22Rv1 (cell line): ENCODE results near the gene TLR9.

Experiments
- ZFX ChIP-seq: fragments of 450-650 bp; IDR thresholded peaks from 2 replicates; pipeline ENCODE4 v1.6.1; 2017; ENCODE audit warnings: antibody characterized with exemption, borderline replicate concordance
- TF ChIP-seq, protein P1 (sequence below): fragments of 450-650 bp; IDR thresholded peaks from 2 replicates; pipeline ENCODE4 v1.5.1; 2017; ENCODE audit warnings: mild to moderate bottlenecking

DNA sequence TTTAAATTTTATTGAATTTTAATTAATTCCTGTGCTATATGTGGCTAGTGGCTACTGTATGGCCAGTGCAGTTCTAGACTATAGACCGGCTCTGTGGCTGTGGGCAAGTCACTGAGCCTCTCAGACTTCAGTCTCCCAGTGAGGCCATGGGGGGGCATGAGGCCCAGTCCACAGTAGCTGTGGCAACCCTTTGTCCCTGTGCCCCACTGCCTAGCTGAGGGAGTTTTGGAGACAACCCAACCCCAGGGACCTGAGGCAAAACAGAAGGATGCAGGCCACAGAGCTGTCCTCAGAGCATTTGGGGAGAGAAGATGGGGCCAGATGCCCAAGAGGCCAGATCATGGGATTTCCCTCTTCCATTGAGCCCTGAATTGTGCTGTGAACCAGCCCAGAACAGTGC, 52.3 kb downstream of the TLR9 start:
- TF ChIP-seq, protein P1, sequence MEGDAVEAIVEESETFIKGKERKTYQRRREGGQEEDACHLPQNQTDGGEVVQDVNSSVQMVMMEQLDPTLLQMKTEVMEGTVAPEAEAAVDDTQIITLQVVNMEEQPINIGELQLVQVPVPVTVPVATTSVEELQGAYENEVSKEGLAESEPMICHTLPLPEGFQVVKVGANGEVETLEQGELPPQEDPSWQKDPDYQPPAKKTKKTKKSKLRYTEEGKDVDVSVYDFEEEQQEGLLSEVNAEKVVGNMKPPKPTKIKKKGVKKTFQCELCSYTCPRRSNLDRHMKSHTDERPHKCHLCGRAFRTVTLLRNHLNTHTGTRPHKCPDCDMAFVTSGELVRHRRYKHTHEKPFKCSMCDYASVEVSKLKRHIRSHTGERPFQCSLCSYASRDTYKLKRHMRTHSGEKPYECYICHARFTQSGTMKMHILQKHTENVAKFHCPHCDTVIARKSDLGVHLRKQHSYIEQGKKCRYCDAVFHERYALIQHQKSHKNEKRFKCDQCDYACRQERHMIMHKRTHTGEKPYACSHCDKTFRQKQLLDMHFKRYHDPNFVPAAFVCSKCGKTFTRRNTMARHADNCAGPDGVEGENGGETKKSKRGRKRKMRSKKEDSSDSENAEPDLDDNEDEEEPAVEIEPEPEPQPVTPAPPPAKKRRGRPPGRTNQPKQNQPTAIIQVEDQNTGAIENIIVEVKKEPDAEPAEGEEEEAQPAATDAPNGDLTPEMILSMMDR: no peak
- no peak for TF ChIP-seq ZFX
